Ovary (tissue), 9 donors: Measurements from ENCODE around the gene ZNF710. TPM values are rescaled to one million over a fixed set of nuclear protein-coding genes. Genes with fewer than 3 reads are reported as not detected.

Source experiments
- DNase-seq, 5 donors: peaks; one replicate each; pipeline ENCODE4 v3.0.0-alpha.2; 2019 to 2020
- H3K27ac ChIP-seq, 2 donors: fragments of 200-600 bp; one replicate each; pipeline versions ENCODE4 v1.5.1 to v1.8.0; 2019 to 2022
- H3K27me3 ChIP-seq: fragments of 200-600 bp; one replicate; pipeline ENCODE4 v1.8.0; 2022
- H3K36me3 ChIP-seq: fragments of 200-600 bp; sonication (generic); one replicate; pipeline ENCODE4 v1.5.1; 2019
- H3K4me1 ChIP-seq: one replicate; pipeline ENCODE4 v1.8.1; 2013; ENCODE audit warnings: mild to moderate bottlenecking, moderate library complexity; ENCODE audit not compliant: insufficient read depth
- H3K4me3 ChIP-seq: fragments of 200-600 bp; sonication (generic); one replicate; pipeline ENCODE4 v1.5.1; 2017
- H3K9me3 ChIP-seq, 2 donors: fragments of 200-600 bp in 1 of 2; sonication (generic) in 1 of 2; one replicate each; pipeline versions ENCODE4 v1.5.1 to v1.8.1; 2013 to 2019; ENCODE audit warnings: mild to moderate bottlenecking in 1 of 2, moderate library complexity in 1 of 2
- EP300 ChIP-seq: sonication (generic); formaldehyde crosslinking; IDR thresholded peaks from one replicate; pipeline ENCODE4 v1.6.1; 2017; ENCODE audit warnings: antibody characterized with exemption
- POLR2A ChIP-seq: fragments of 450-650 bp; IDR thresholded peaks from one replicate; pipeline ENCODE4 v1.6.1; 2017; ENCODE audit warnings: antibody characterized with exemption, mild to moderate bottlenecking, moderate library complexity
- WGBS, 3 donors: extraction: QIAGEN DNeasy Blood & Tissue Kit in 1 of 3; methylation state at CpG; one replicate each; pipeline versions ENCODE4 v1.1.5 to v1.1.7; 2013 to 2017; 5-methylcytosine and 5-hydroxymethylcytosine counted together
- intact Hi-C, 4 donors: fragments of 100-400 bp; cut with DNase I; formaldehyde crosslinking; loops; one replicate each; pipeline versions ENCODE4 v1.11.0 to v1.15.1; 2022 to 2023
- polyA plus RNA-seq, 2 donors: library from polyadenylated mRNA; stranded (reverse); fragments of 200-250 nt in 1 of 2; fragments of 350-450 nt in 1 of 2; fragmentation: Illumina TruSeq in 1 of 2; extraction: RNeasy Lipid Tissue Mini Kit (QIAGEN cat#74804) in 1 of 2; gene quantifications; one replicate each; pipeline ENCODE4 v1.2.3, GENCODE V29; 2013 to 2014
- total RNA-seq, 7 donors: library from RNA; depleted of rRNA in 2 of 7; stranded (reverse); fragments of >200 nt in 2 of 7; fragmentation: NEBNext Ultra II Directional in 3 of 7; extraction: Animal tissue kit (Norgen Biotek cat#: 25700) in 3 of 7; gene quantifications; one replicate each; pipeline versions ENCODE4 v1.1.0 to v1.2.4, GENCODE V29; 2016 to 2023
- TF ChIP-seq, protein P1 (sequence below), 3 donors: fragments of 450-650 bp in 2 of 3; fragments of 200-600 bp in 1 of 3; IDR thresholded peaks; one replicate each; pipeline versions ENCODE4 v1.5.1 to v1.8.0; 2016 to 2022; ENCODE audit warnings: antibody characterized with exemption in 3 of 3, mild to moderate bottlenecking in 1 of 3
- donor health status: DM: no; HTN: no; CAD: no; lungs with moderate emphysema.
- donor health status: DM: no; HTN: no; CAD: no.
- donor health status: Bipolar disorder and iron deficiency.
- donor health status: DM: yes; HTN: yes; CAD: no.
- donor health status: DM: no; HTN: no; CAD: no.
- donor health status: DM: yes; HTN: yes; CAD: no.

The ZNF710 gene
- total and polyA plus RNA-seq, 9 donors, result 6.8 to 19.7 (median 14.4) TPM

DNA sequence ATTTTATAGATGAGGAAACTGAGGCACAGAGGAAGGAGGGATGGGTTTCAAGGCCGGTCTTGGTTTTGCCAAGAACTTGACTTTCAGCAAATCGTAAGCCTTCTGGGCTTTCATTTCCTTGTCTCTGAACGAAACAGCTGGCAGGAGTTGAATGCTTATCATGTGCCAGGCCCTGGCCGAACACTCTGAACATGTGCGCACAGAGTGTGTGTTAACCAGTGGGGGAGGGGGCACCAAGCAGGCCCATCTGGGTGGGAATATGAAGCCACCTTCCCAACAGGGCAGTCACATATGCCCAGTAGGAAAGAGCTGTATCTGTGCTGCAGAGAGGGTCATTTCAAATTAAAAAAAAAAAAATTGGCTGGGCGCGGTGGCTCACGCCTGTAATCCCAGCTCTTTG is 29.3 kb downstream of the ZNF710 start:
- no peak for TF ChIP-seq POLR2A
- Histone ChIP-seq H3K4me1 (peaks cover 19% of the 10 kb centered on the region), H3K4me3 (no peak overlapping the region), H3K36me3 (no peaks in the 10 kb centered on the region), H3K27me3 (no peaks in the 10 kb centered on the region), H3K27ac (no peak overlapping the region), H3K9me3 (no peaks in the 10 kb centered on the region)
- WGBS, 3 donors, result 86 to 89% (median 88%) methylated on average over 8 of the region's 8 CpGs
- no peak for DNase-seq
- intact Hi-C loops, result no loop called here

DNA sequence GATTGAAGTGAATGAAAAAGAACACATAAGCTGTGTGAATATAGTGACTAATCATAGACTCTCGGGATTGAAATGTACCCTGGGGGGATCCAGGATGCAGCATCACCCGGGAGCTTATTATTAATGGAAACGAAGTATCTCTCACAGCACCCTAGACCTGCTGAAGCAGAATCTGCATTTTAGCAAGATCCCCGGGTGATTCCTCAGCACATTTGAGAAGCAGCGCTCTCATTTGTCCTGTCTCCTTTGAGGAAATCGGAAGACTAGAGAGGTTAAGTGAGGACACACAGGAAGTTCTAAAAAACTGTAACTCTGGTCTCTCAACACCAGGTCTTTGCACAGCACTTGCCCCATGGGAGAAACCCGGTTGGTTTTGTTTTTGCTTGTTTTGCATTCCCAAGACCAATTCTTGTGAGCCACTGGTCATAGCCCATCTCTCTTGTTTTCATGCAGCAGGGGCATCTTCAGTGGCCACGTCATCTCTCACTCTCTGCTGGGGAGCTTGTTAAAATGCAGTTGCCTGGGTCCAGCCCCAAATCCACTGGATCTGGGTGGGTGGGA is 30.2 kb downstream of the ZNF710 start:
- Histone ChIP-seq H3K4me3 (no peak overlapping the region), H3K4me1 (peaks cover 19% of the 10 kb centered on the region), H3K27me3 (no peaks in the 10 kb centered on the region), H3K9me3 (no peaks in the 10 kb centered on the region), H3K27ac (no peak overlapping the region), H3K36me3 (no peaks in the 10 kb centered on the region)
- intact Hi-C loops, result no loop called here
- DNase-seq, result no peak
- TF ChIP-seq POLR2A, result no peak
- no peak for TF ChIP-seq EP300
- TF ChIP-seq, protein P1, sequence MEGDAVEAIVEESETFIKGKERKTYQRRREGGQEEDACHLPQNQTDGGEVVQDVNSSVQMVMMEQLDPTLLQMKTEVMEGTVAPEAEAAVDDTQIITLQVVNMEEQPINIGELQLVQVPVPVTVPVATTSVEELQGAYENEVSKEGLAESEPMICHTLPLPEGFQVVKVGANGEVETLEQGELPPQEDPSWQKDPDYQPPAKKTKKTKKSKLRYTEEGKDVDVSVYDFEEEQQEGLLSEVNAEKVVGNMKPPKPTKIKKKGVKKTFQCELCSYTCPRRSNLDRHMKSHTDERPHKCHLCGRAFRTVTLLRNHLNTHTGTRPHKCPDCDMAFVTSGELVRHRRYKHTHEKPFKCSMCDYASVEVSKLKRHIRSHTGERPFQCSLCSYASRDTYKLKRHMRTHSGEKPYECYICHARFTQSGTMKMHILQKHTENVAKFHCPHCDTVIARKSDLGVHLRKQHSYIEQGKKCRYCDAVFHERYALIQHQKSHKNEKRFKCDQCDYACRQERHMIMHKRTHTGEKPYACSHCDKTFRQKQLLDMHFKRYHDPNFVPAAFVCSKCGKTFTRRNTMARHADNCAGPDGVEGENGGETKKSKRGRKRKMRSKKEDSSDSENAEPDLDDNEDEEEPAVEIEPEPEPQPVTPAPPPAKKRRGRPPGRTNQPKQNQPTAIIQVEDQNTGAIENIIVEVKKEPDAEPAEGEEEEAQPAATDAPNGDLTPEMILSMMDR (IDR thresholded peaks at IDR 0.05), result no peak
- WGBS, 3 donors, result 20 to 43% (median 41%) methylated on average over 8 of the region's 8 CpGs

DNA sequence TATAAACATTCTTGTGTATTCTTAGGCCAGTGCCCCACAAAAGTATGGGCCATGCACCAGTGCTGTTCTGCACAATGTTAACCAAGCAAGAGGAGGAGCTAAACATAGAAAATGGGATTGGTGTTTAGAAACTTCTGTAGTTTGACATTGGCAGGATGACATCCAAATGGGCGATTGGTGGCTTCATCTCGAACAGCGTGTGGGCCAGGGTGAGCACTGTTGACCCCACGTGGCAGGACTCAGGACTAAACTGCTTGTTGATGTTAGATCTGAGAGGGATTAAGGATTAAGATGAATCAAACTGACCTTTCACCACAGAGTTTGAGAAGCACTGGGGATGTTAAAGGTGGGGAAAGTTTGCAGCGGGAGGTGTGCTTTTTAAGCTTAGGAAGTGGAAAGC is 31.9 kb downstream of the ZNF710 start:
- no peaks in the 10 kb centered on the region for H3K9me3 ChIP-seq
- H3K4me1 ChIP-seq, result peaks cover 20% of the 10 kb centered on the region
- 38 to 70% (median 50%) methylated on average over 5 of the region's 5 CpGs for WGBS, 3 donors
- H3K36me3 ChIP-seq, result no peaks in the 10 kb centered on the region
- no peaks in the 10 kb centered on the region for H3K27me3 ChIP-seq
- no peak overlapping the region for H3K4me3 ChIP-seq
- DNase-seq, result no peak
- intact Hi-C loops, result no loop called here
- no peak overlapping the region for H3K27ac ChIP-seq
- no peak for TF ChIP-seq POLR2A
- TF ChIP-seq, protein P1 (IDR thresholded peaks at IDR 0.05), result no peak
- no peak for TF ChIP-seq EP300

DNA sequence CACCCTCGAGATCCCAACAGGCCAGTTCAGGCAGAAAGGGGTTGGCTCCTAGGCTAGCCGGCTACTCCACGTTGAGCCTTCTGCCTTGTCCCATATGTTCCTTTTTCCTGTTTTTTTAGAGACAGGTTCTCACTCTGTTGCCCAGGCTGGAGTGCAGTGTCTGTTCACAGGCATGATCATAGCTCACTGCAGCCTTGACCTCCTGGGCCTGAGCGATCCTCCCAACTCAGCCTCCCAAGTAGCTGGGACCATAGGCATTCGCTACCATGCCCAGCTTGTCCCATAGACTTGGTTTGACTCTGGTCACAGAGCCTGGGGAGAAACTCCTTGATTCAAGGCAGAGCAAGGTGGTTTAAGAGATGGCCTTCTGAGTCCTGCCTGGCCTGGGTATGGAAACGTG is 32.3 kb downstream of the ZNF710 start:
- Histone ChIP-seq H3K27ac (no peak overlapping the region), H3K9me3 (no peaks in the 10 kb centered on the region), H3K27me3 (no peaks in the 10 kb centered on the region), H3K4me3 (no peak overlapping the region), H3K36me3 (no peaks in the 10 kb centered on the region), H3K4me1 (peaks cover 21% of the 10 kb centered on the region)
- intact Hi-C loops, result no loop called here
- TF ChIP-seq EP300, result no peak
- 56 to 76% (median 69%) methylated on average over 6 of the region's 6 CpGs for WGBS, 3 donors
- no peak for DNase-seq

DNA sequence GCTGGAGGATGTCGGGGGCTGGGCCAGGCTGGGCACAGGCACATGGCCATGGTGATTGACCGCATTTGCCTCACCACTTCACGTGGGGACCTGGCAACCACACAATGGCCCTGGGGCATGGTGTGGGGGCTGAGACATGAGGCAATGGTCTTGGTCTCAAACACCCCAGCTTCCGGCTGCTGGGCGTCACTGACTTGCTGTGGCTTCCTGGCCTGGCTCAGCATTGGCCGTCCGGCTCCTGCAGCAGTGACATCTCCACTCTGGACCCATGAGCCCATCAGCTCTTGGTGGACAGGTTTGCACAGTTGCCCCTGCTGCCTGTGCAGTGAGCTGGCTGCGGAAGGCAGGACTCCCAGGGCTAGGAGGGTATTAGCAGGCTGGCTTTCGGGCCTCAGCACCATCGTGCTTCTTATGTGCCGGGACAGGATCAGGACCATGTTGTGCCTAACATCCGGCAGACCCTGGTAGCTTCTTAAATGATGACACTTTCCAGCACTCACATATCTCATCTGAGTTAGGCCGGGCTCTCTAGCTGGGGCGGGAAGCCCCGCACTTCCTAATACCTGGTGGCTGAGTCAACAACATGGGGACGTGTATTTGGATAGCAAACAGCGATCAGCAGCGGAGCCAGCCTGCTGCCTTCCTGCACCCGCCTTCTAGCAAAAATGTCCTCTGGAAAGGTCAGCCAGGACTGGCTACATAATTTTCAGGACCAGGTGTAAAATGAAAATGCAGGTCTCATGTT is 34.1 kb downstream of the ZNF710 start:
- Histone ChIP-seq H3K36me3 (no peaks in the 10 kb centered on the region), H3K4me3 (no peak overlapping the region), H3K4me1 (peaks cover 25% of the 10 kb centered on the region), H3K9me3 (no peaks in the 10 kb centered on the region), H3K27ac (no peak overlapping the region), H3K27me3 (no peaks in the 10 kb centered on the region)
- peak in 1 of 5 donors; percentile 28 for DNase-seq
- intact Hi-C loops, result no loop called here
- TF ChIP-seq EP300, result no peak
- TF ChIP-seq, protein P1 (IDR thresholded peaks at IDR 0.05), result no peak
- TF ChIP-seq POLR2A, result no peak
- 76 to 79% (median 77%) methylated on average over 19 of the region's 19 CpGs for WGBS, 3 donors
